HCT116 (cell line): ENCODE measurements around the gene MLKL. TPM values are rescaled to one million over a fixed set of nuclear protein-coding genes. Genes with fewer than 3 reads are reported as not detected.

ENCODE experiments used
- ATAC-seq: fragments of 200-7000 bp; cut with Tn5 transposase; 2 replicates; pipeline ENCODE4 v1.9.1; 2020; ENCODE audit warnings: mild to moderate bottlenecking, moderate library complexity
- BruUV-seq: library from RNA; stranded (reverse); fragments of 400-500 nt; replicated peaks from 2 replicates; lab custom pipeline; 2021; lab: Mats Ljungman, UMichigan
- CTCF ChIA-PET: fragments of 300-600 bp; sonication (Branson Sonifier 250); formaldehyde crosslinking; loops from one replicate; lab custom pipeline; 2021; ENCODE audit warnings: antibody characterized with exemption; lab: Charles Lee
- POLR2A ChIA-PET: fragments of 300-600, 350-600 bp; sonication (Branson Sonifier 250); formaldehyde crosslinking; loops from one replicate; lab custom pipeline; 2021; ENCODE audit warnings: antibody characterized with exemption; lab: Charles Lee
- RAD21 ChIA-PET, 2 experiments: fragments of 300-600 bp; sonication (Branson Sonifier 250); formaldehyde crosslinking; loops; one replicate each; lab custom pipeline; 2023; ENCODE audit warnings: low total read pairs in 2 of 2; ENCODE audit not compliant: uncharacterized antibody in 2 of 2, unreplicated experiment in 2 of 2, low non-redundant PET in 1 of 2; lab: Charles Lee
- DNase-seq: peaks from one replicate; pipeline ENCODE4 v3.0.0-alpha.2; 2010; ENCODE audit warnings: low read depth, low spot score
- H2AFZ ChIP-seq: fragments of 200-600 bp; shearing (Covaris generic), sonication (generic); 2 replicates; pipeline ENCODE4 v1.6.1; 2017; ENCODE audit warnings: low read depth, mixed run types, mixed read lengths, antibody characterized with exemption, low read length; ENCODE audit not compliant: poor library complexity, severe bottlenecking
- H3K27ac ChIP-seq: 2 replicates; pipeline ENCODE4 v1.5.1; 2012; ENCODE audit warnings: low read depth, low read length
- H3K27me3 ChIP-seq: fragments of 200-600 bp; sonication (generic); 2 replicates; pipeline ENCODE4 v1.6.1; 2016; ENCODE audit warnings: mixed run types, low read length, mixed read lengths; ENCODE audit not compliant: insufficient read depth
- H3K36me3 ChIP-seq, 2 experiments: fragments of 200-500 bp in 1 of 2; fragments of 200-600 bp in 1 of 2; sonication (Bioruptor generic) in 1 of 2; sonication (generic) in 1 of 2; 2 replicates each; pipeline versions ENCODE4 v1.5.1 to v1.6.1; 2014 to 2016; ENCODE audit warnings: low read length in 2 of 2, inconsistent platforms in 1 of 2, mixed read lengths in 1 of 2, mixed run types in 1 of 2; ENCODE audit not compliant: insufficient read depth in 2 of 2, control insufficient read depth in 1 of 2
- H3K4me1 ChIP-seq, 2 experiments: fragments of 200-600 bp in 1 of 2; sonication (generic) in 1 of 2; 2 replicates each; pipeline versions ENCODE4 v1.5.1 to v1.6.1; 2012 to 2017; ENCODE audit warnings: low read length in 2 of 2, inconsistent platforms in 1 of 2, mild to moderate bottlenecking in 1 of 2, mixed read lengths in 1 of 2, mixed run types in 1 of 2, moderate library complexity in 1 of 2; ENCODE audit not compliant: insufficient read depth in 2 of 2, control insufficient read depth in 1 of 2
- H3K4me2 ChIP-seq: fragments of 200-600 bp; sonication (generic); 2 replicates; pipeline ENCODE4 v1.6.1; 2017; ENCODE audit warnings: mixed run types, low read length, mixed read lengths
- H3K4me3 ChIP-seq, 2 experiments: fragments of 200-600 bp in 1 of 2; sonication (generic) in 1 of 2; replicated peaks in 1 of 2; 2 replicates each; pipeline ENCODE4 v1.5.1; 2011 to 2016; ENCODE audit warnings: low read length in 2 of 2, control low read depth in 1 of 2, low read depth in 1 of 2, mild to moderate bottlenecking in 1 of 2, mixed read lengths in 1 of 2, mixed run types in 1 of 2
- H3K79me2 ChIP-seq: fragments of 200-600 bp; sonication (generic); 2 replicates; pipeline ENCODE4 v1.6.1; 2017; ENCODE audit warnings: mild to moderate bottlenecking, mixed run types, low read length, moderate library complexity, mixed read lengths; ENCODE audit not compliant: insufficient read depth
- H3K9ac ChIP-seq: fragments of 200-600 bp; sonication (generic); 2 replicates; pipeline ENCODE4 v1.6.1; 2016; ENCODE audit warnings: low read length, mixed read lengths
- H3K9me2 ChIP-seq: fragments of 200-600 bp; sonication (generic), shearing (Covaris generic); 2 replicates; pipeline ENCODE4 v1.6.1; 2017; ENCODE audit warnings: mixed run types, mild to moderate bottlenecking, moderate library complexity; ENCODE audit not compliant: insufficient read depth
- H3K9me3 ChIP-seq, 2 experiments: fragments of 200-500 bp in 1 of 2; fragments of 200-600 bp in 1 of 2; sonication (Bioruptor generic) in 1 of 2; sonication (generic) in 1 of 2; 2 replicates each; pipeline ENCODE4 v1.6.1; 2014 to 2017; ENCODE audit warnings: low read length in 2 of 2, mixed read lengths in 2 of 2, inconsistent platforms in 1 of 2, low read depth in 1 of 2, mild to moderate bottlenecking in 1 of 2, mixed run types in 1 of 2, moderate library complexity in 1 of 2; ENCODE audit not compliant: control insufficient read depth in 1 of 2, insufficient read depth in 1 of 2
- H4K20me1 ChIP-seq: fragments of 200-600 bp; sonication (generic), shearing (Covaris generic); 2 replicates; pipeline ENCODE4 v1.6.1; 2017; ENCODE audit warnings: mixed run types, mild to moderate bottlenecking, moderate library complexity; ENCODE audit not compliant: insufficient read depth
- CTCF ChIP-seq, 3 experiments: fragments of 200-600 bp in 1 of 3; sonication (generic) in 1 of 3; IDR thresholded peaks in 2 of 3; conservative IDR thresholded peaks in 1 of 3; 2 replicates each; pipeline ENCODE4 v1.5.1; 2012 to 2017; ENCODE audit warnings: low read depth in 2 of 3, low read length in 2 of 3, antibody characterized with exemption in 1 of 3, borderline replicate concordance in 1 of 3, control low read depth in 1 of 3, mild to moderate bottlenecking in 1 of 3, mixed read lengths in 1 of 3, mixed run types in 1 of 3, moderate library complexity in 1 of 3; ENCODE audit not compliant: insufficient read depth in 1 of 3
- EZH2phosphoT487 ChIP-seq: fragments of 200-600 bp; IDR thresholded peaks from 2 replicates; pipeline ENCODE4 v1.6.1; 2018; ENCODE audit warnings: antibody characterized with exemption, borderline replicate concordance
- FOSL1 ChIP-seq: IDR thresholded peaks from 2 replicates; pipeline ENCODE4 v1.6.1; 2012; ENCODE audit warnings: low read depth
- MAX ChIP-seq: IDR thresholded peaks from 2 replicates; pipeline ENCODE4 v1.6.1; 2012
- POLR2AphosphoS5 ChIP-seq: IDR thresholded peaks from 2 replicates; pipeline ENCODE4 v1.6.1; 2011; ENCODE audit warnings: mild to moderate bottlenecking, low read depth, low read length, moderate library complexity
- SIN3A ChIP-seq: IDR thresholded peaks from 2 replicates; pipeline ENCODE4 v1.6.1; 2012; ENCODE audit warnings: low read depth
- intact Hi-C: fragments of 100-400 bp; cut with micrococcal nuclease; formaldehyde crosslinking; loops from 2 replicates; pipeline ENCODE4 v1.10.0; 2022
- total RNA-seq: library from RNA; stranded (reverse); gene quantifications from one replicate; pipeline ENCODE4 v1.2.1, GENCODE V29; 2021; ENCODE audit not compliant: unreplicated experiment

MLKL gene
- total RNA-seq, 1 experiment from 2014 or later, result 8.3 TPM

- DNase-seq (no peak), ATAC-seq (no peak)
- no TSS peak for BruUV-seq
- Histone ChIP-seq H3K79me2 (no peaks in the 10 kb centered on the region), H4K20me1 (no peaks in the 10 kb centered on the region), H3K9ac (no peak overlapping the region), H3K9me2 (no peaks in the 10 kb centered on the region), H3K4me1 (peaks cover 23 to 37% of the 10 kb centered on the region in 2 experiments), H3K4me2 (no peak overlapping the region), H3K4me3 (no peak overlapping the region), H3K36me3 (no peaks in the 10 kb centered on the region), H3K9me3 (no peaks in the 10 kb centered on the region), H3K27me3 (no peaks in the 10 kb centered on the region), H2AFZ (no peak overlapping the region), H3K27ac (no peak overlapping the region)
- TF ChIP-seq FOSL1 (no peak), SIN3A (no peak), MAX (no peak), CTCF (IDR thresholded peaks at IDR 0.05 in 2 of 3, conservative IDR thresholded peaks at IDR 0.05 in 1 of 3; ENCODE audit: borderline replicate concordance in 1 of 3, insufficient read depth in 1 of 3, low read depth in 2 of 3, low read length in 2 of 3) (no peak), POLR2AphosphoS5 (no peak), EZH2phosphoT487 (no peak)
- ChIA-PET CTCF (no interaction called here), RAD21 (no interaction called here), POLR2A (no interaction called here)
- intact Hi-C loops, result no loop called here
Observed at GRCh38 chr16:74734361-74735161, 33.9 kb upstream of the MLKL start.
